PC-9 (cell line): Measurements from ENCODE around the gene ACTN2.

Experiments used
- CTCF ChIP-seq: fragments of 200-600 bp; sonication (generic); conservative IDR thresholded peaks from 2 replicates; pipeline ENCODE4 v1.6.1; 2017; ENCODE audit warnings: mixed run types, antibody characterized with exemption, mild to moderate bottlenecking, moderate library complexity
- EZH2 ChIP-seq: fragments of 200-600 bp; sonication (generic); IDR thresholded peaks from 2 replicates; pipeline ENCODE4 v1.8.0; 2017; ENCODE audit warnings: antibody characterized with exemption, low read depth

DNA sequence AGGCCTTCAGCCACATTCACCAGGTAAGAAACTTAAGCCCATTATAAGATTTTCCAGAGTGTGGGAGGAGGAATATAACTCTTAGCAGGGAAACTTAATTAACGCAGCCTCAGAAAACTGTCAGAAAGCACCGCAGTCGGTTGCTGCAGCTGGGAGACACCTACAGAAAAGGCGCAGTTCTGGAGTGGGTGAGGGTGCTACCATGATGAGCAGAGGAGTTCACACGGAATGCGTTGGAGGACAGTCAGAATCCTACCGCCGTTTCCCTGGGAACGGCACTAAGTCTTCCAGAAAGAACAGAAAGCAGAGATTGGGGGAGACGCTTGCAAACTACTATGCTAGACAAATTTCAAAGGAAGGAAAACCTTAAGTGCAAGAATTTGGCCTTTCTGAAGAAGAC, 6.4 kb downstream of the ACTN2 start:
- TF ChIP-seq CTCF (no peak), EZH2 (no peak)
